K562 (cell line): ENCODE results near the gene SLC4A9.

ENCODE experiments used
- CTCF ChIP-seq, 3 experiments: IDR thresholded peaks in 2 of 3; conservative IDR thresholded peaks in 1 of 3; 2 replicates each; pipeline ENCODE4 v1.5.1; 2011 to 2012; ENCODE audit warnings: low read length in 3 of 3, mild to moderate bottlenecking in 3 of 3, control low read depth in 2 of 3, improper control_type of control experiment in 1 of 3, inconsistent platforms in 1 of 3, low read depth in 1 of 3, mixed read lengths in 1 of 3, moderate library complexity in 1 of 3; ENCODE audit not compliant: insufficient read depth in 2 of 3
- DNMT1 ChIP-seq: fragments of 450-650 bp; IDR thresholded peaks from 2 replicates; pipeline ENCODE4 v1.6.1; 2016; ENCODE audit warnings: antibody characterized with exemption, mild to moderate bottlenecking
- EP300 ChIP-seq: IDR thresholded peaks from 2 replicates; pipeline ENCODE4 v1.6.1; 2012; ENCODE audit warnings: low read length, improper control_type of control experiment
- FIP1L1 ChIP-seq: fragments of 200-400 bp; formaldehyde crosslinking; IDR thresholded peaks from 2 replicates; pipeline ENCODE4 v1.6.1; 2018; ENCODE audit warnings: mild to moderate bottlenecking, low read depth, low read length; ENCODE audit not compliant: poor library complexity, severe bottlenecking
- JUND ChIP-seq, 2 experiments: IDR thresholded peaks; 2 replicates in 1 of 2; 3 replicates in 1 of 2; pipeline ENCODE4 v1.6.1; 2011; ENCODE audit warnings: borderline replicate concordance in 2 of 2, low read depth in 2 of 2, low read length in 2 of 2, improper control_type of control experiment in 1 of 2, missing biosample characterization in 1 of 2, missing genetic modification characterization in 1 of 2, missing genetic modification reagents in 1 of 2
- NFIC ChIP-seq: fragments of 450-650 bp; IDR thresholded peaks from 2 replicates; pipeline ENCODE4 v1.6.1; 2017; ENCODE audit warnings: mild to moderate bottlenecking, inconsistent platforms
- NFRKB ChIP-seq: fragments of 450-650 bp; IDR thresholded peaks from 2 replicates; pipeline ENCODE4 v1.6.1; 2016; ENCODE audit warnings: low read depth
- POLR2A ChIP-seq: fragments of 450-650 bp; conservative IDR thresholded peaks from 2 replicates; pipeline ENCODE4 v1.6.1; 2016
- SREBF2 ChIP-seq: sonication (generic); formaldehyde crosslinking; IDR thresholded peaks from 2 replicates; pipeline ENCODE4 v1.4.0; 2020; ENCODE audit warnings: mild to moderate bottlenecking, missing genetic modification reagents
- TRIM25 ChIP-seq: fragments of 450-650 bp; IDR thresholded peaks from 2 replicates; pipeline ENCODE4 v1.7.0; 2016; ENCODE audit warnings: borderline replicate concordance
- ZKSCAN3 ChIP-seq: fragments of 250-450 bp; sonication (Bioruptor Pico); IDR thresholded peaks from 2 replicates; pipeline ENCODE4 v1.4.0; 2020
- ZNF263 ChIP-seq: sonication (generic); formaldehyde crosslinking; IDR thresholded peaks from 2 replicates; pipeline ENCODE4 v1.8.0; 2022; ENCODE audit warnings: mild to moderate bottlenecking, missing genetic modification reagents, borderline replicate concordance

- TF ChIP-seq SREBF2 (no peak), EP300 (no peak), NFIC (no peak), ZNF263 (CRISPR knock-in tag) (no peak), CTCF (IDR thresholded peaks at IDR 0.05 in 2 of 3, conservative IDR thresholded peaks at IDR 0.05 in 1 of 3; ENCODE audit: insufficient read depth in 2 of 3, low read depth in 1 of 3, low read length in 3 of 3) (no peak), DNMT1 (no peak), NFRKB (no peak), JUND (IDR thresholded peaks at IDR 0.05; ENCODE audit: borderline replicate concordance, low read depth, low read length) (no peak), JUND (tag; IDR thresholded peaks at IDR 0.05; ENCODE audit: borderline replicate concordance, low read depth, low read length) (no peak), ZKSCAN3 (no peak), TRIM25 (no peak), FIP1L1 (no peak), POLR2A (no peak)
These were observed 35.3 kb upstream of the SLC4A9 start for GRCh38 chr5:140324617-140325241.
